Measurements from ENCODE around the gene PARS2.

PARS2 gene

DNA sequence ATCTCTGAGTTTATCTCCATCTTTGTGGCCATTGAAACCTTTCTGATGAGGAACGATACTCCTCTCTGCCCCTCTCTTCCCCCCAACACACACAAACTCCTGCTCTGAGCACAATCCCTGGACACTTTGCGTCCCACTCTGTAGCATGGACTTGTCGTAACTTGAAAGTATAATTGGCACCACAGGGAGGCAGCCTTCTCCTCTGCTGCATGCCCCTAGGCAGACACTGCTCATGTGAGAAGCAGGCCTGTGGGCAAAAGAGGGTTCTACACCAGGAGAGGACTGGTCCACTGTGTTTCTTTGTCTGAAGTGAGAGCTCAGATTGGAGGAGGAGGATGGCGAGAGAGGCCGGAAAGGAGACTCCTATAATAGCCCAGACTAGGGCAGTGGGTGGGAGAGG, 3.8 kb upstream of the PARS2 start:
- no peak for DNase-seq

DNA sequence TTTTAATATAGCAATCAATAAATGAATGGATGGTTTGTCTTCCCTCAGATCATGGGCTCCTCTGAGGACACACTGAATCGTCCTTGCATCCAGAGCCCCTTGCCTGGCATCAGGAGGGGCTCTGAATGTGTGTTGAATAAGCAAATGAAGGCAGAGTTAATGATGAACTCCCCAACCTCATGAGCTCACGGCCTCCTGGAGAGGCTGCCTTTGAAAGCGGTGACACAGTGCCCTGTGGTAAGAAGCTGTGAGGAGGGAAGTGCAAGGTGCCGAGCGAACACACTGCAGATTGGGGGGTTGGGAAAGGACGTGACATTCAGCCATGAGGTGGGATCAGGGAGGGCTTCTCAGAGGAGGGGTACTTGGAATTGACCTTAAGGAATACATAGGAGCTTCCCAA, 3.2 kb upstream of the PARS2 start:
- no peak for DNase-seq

DNA sequence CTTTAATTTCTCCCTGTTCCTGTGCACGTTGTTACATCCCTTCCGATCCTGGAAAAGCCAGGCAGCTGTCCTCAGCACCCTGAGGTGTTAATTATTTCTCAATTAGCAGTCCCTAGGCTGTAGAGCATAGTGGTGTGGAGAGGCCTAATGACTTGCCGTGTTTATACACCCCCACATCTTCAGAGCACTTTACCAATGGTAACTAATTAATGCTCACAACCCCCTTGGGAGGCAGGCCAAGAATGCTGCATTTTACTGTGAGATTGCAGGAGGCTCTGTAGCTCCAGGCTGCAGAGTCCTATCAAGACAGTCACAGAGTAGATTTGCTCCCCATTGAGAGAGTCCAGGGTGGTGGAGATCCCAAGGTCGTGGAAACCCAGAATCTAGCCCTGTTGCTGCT, 2.4 kb upstream of the PARS2 start:
- no peak for DNase-seq

DNA sequence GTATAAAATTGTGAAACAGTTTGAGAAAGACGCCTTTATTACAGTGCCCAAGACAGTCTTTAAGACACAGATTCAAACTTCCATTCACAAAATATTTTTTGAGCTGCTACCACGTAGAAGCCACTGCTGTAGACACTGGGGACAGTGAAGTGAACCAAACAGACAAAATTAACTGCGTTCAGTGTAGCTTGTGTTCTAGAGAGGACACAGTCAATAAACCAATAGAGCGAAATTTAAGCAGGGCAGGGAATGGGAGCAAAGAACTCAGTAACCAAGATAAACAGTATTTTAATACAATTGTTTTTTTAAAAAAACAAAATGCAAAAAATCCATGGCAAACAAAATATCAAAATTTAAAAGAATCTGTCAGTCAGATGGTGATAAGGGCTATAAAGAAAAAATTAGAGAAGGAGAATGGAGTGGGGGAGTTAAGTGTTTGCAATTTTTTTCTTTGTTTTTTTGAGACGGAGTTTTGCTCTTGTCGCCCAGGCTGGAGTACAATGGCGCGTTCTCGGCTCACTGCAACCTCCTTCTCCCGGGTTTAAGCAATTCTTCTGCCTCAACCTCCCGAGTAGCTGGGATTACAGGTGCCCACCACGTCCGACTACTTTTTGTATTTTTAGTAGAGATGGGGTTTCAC, 719 bp upstream of the PARS2 start:
- no peak for DNase-seq

DNA sequence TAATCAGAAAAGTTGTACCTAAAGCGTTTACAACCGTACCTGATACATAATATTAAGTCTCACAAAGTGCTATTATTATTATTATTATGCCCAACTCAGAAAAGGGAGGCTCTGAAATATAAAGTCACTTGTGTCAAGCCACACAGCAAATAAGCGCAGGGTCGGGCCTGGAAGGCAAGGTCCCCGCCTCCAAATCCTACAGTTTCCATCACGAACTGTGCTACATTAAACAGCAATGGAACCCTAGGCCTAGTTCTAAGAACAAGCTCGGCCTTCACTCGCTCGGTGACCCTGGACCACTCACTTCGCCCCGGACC, 549 bp downstream of the PARS2 start:
- peak in 1 of 2 experiments; percentile 9 for DNase-seq

GRCh38 chr1:54758678-54759348, 5.5 kb downstream of the PARS2 start:
- no peak for DNase-seq

GRCh38 chr1:54757833-54758232, 6.5 kb downstream of the PARS2 start:
- no peak for DNase-seq

DNA sequence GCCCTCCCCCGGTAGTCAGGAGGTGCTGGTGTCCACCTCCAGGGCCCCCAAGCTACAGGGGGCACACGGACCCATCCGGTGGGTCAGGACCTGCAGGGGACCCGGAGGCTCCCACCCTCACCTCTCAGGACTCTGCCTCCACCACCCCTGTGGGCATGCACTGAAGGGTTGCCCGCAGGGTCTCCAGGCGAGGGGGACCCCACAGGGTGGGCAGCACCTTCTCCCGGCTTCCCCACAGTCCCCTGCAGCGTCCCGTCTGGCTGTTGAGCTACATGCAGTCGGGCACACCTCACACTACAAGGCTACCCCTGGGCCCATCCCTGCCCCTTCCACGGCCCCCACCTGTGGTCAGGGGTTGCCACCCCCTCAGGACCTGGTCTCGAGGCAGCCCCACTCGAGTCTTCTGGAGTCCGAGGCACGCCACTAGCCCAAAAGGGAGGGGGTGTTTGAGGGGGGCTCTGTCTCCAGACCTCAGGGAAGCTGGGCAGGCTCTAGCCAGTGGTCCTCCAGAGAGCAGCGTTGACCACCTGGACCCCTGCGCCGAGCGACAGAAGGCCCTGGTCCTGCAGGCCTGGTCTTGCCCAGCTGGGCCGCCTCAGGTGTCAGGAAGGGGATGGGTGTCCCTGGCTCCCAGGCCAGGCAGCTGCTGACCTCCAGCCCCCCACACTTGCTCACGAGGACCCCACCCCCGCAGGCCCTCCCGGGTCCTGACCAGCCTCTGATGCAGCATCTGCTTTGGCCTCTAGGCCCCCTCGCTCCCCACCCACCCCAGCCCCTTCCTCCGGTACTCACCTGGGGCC, 9.6 kb downstream of the PARS2 start:
- no peak for DNase-seq

DNA sequence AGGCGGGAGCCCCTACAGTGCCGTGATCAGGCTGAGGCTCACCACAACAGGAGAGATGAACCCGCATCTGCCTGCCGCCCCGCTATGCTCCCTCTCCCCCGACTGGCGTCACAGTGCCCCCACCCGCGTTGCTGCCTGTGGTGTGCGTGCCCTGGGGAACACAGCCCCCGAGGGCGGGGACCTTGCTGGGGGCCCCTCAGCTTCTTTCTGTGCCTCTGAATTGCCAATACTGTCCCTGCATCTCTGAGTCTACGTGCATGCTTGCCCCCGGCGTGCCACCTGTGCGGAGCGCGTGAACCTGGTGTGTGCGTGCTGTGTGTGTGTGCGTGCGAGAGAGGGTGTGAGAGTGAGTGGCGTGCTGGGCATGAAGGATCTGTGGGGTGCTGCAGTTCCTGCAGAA, 10.3 kb downstream of the PARS2 start:
- no peak for DNase-seq

GRCh38 chr1:54751426-54751825, 12.9 kb downstream of the PARS2 start:
- no peak for DNase-seq

DNA sequence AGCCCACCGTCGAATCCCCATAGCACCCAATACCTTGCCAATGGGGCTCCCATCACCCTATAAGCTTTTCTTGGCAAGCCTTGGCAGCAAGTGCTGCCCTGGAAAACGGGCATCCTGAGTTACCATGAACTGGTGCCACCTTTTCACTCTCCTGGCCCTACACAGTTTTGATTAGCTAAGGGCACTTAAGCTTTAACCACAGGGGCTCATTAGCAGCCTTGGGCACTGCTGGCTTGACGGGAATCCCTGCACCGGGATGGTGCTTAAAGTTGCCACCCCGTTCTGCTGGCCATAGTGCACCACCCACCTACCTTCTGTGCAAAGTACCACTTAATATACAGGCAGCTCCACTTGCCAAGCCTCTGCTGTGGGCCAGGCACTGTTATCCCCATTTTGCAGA, 13.7 kb downstream of the PARS2 start:
- DNase-seq = no peak

- DNase-seq = no peak
Measured at GRCh38 chr1:54748094-54748835, 16.1 kb downstream of the PARS2 start.

DNA sequence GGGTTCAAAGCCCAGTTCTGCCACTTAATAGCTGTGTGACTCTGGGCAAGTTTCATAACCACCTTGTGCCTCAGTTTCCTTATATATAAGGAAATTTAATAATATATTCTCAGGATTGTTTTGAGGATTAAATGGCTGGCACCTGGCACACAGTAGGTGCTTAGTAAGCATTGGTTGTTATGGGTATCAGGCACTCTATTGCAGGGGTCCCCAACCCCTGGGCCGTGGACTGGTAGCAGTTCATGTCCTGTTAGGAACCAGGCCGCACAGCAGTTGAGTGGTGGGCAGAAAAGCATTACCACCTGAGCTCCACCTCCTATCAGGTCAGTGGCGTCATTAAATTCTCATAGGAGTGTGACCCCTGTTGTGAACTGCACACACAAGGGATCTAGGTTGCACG, 18.5 kb downstream of the PARS2 start:
- no peak for DNase-seq

DNA sequence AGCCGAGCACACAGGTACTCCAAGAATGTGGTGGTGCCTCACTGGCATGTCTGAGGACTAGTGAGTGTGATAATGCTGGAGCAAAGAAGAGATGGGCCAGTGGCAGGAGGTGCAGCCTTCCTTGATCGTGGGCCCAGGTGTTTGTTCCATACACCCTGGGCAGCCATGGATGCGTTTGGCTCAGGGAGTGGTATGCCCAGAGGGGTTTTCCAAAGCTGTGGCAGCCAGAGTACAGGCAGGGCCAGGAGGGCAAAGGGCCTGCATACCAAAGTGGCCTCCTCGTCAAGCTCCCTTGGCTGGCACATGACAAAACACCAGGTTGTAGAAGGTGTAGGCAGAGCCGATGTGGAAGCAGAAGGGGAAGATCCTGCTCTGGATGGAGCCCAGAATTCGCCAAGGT, 19.0 kb downstream of the PARS2 start:
- DNase-seq = no peak

DNA sequence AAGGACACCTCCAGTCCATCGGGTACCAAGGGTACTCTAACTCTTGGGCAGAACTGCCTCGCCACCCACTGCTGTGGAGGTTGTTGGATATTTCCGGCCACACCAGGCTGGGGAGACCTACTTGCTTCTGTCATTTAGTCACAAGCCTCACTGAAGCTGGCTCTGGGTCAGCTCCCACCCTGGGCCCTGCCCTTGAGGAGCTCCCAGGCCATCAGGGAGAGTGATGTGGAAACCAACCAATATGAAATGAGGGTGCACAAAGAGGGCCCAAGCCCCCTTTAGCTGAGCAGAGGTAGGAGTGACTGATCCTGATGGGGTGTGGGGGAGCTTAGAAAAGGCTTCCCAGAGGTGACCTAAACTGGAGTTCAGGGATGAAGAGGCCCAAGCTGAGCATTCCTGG, 19.6 kb downstream of the PARS2 start:
- no peak for DNase-seq

- no peak for DNase-seq
Measured at GRCh38 chr1:54743416-54744226, 20.7 kb downstream of the PARS2 start.

DNA sequence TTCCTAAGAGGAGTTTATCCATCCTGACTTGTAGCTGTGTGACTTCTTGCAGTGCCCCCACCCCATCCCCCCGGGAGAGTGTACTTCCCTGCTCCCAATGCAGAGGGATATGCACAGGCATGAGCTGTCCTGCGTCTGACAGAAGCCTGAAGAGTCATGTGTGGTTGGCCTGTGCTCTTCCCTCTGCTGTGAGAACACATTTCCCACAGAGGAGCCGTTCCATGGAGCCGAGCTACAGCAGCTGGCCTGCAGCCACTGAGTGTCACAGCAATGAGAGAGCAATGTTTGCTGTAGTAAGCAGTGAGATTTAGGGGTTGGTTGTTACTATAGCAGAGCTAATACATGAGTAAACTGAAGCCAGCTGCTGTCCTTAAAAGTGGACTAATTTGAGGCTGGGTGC, 22.0 kb downstream of the PARS2 start:
- DNase-seq = no peak

DNA sequence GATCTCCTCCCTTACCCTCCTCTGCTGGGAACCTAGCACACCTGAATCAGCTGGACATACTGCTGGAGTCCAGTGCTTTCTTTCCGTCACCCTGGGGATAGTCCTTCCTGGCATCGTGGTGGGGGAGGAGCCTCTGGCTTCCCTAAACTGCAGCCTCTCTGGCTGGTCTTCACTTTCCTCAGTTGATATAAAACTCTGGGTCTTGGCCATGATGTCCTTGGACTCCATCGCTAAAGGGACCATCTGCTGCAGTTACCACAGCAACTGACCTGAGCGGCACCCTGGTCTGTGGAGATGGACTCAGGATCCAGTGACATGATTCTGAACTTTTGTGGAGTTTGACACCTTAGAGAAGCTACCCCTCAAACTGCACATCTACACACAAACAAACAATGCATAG, 22.8 kb downstream of the PARS2 start:
- DNase-seq = no peak

- DNase-seq = no peak
Measured at GRCh38 chr1:54738244-54738643, 26.1 kb downstream of the PARS2 start.

DNA sequence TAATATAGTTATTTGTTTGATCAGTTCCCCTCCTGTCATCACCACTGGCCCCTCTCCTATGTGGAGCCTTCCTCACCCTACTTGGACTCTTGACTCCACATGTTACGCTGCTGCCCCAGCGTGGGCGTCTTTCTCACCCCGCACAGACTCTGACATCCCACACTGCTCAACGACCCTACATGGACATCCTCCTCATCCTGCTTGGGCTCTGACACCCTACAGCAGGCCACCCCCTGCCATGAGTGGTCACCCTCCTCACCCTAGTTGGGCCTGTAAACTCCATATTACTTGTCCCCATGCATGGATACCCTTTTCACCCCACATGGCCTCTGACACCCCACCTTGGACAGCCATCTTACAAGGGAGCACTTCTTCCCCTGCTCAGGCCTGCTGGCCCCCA, 27.6 kb downstream of the PARS2 start:
- DNase-seq = no peak

GRCh38 chr1:54728027-54728426, 36.3 kb downstream of the PARS2 start:
- DNase-seq = no peak

DNA sequence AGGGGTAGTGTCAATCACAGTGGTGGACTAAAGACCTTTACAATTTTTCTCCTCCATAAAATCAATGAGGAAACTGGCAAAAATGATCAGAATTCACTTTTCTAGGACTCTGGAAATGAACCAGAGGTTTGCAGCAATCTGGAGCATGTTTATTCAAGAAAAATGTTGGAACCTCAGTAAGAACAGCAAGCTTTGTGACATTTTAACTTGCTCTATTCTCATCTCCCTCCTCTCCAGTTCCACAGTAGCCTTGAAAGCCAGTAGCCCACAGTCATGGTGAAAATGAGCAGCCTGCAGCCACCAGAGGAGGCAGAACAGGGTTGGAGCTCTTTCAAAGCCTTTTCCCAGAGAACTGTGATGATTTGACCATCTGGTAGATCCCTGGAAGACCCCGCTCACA, 39.6 kb downstream of the PARS2 start:
- no peak for DNase-seq

GRCh38 chr1:54723985-54724384, 40.3 kb downstream of the PARS2 start:
- DNase-seq = no peak

Measured in stimulated activated CD4-positive, alpha-beta T cell treated with anti-CD3 and anti-CD28 coated beads, Interleukin-4, amount 100 ng/mL, for 4 hours (primary cell).